ENCODE data around the gene MLF1. TPM values are rescaled to one million over a fixed set of nuclear protein-coding genes. Genes with fewer than 3 reads are reported as not detected.

The MLF1 gene
- total RNA-seq, 2 experiments from 2014 or later, result 13.7 to 14.7 TPM

- H3K4me1 Mint-ChIP-seq (ENCODE audit: low read depth), result peaks cover 15% of the 10 kb centered on the region
- POLR2A ChIA-PET, result no interaction called here
Measured at GRCh38 chr3:158652463-158652862, 81.5 kb downstream of the MLF1 start.

More at GRCh38 chr3:158652463-158652862, 81.5 kb downstream of the MLF1 start:
- Mint-ChIP-seq H3K9me3 (no peaks in the 10 kb centered on the region), H3K27ac (no peak overlapping the region), H3K27me3 (no peaks in the 10 kb centered on the region), H3K4me3 (no peak overlapping the region), H3K36me3 (ENCODE audit: low read depth) (peaks cover 84% of the 10 kb centered on the region)
- ATAC-seq (ENCODE audit: poor library complexity), result no peak
- no peaks in the 10 kb centered on the region for H3K4me1 ChIP-seq (ENCODE audit: insufficient read depth, low read length)
- H3K36me3 ChIP-seq (ENCODE audit: insufficient read depth, low read length), result peaks cover 61% of the 10 kb centered on the region
- no peak overlapping the region for H3K4me3 ChIP-seq (ENCODE audit: low read length)
- TF ChIP-seq CTCF (IDR thresholded peaks at IDR 0.05), result no peak
- intact Hi-C loops (cut with DNase I, micrococcal nuclease), result no loop called here
- no peak for DNase-seq
- CTCF ChIA-PET, result interaction anchor here (1.0 kb wide), 1 partner anchor 139 kb away, joined by 3 read pairs; no protein-coding TSS in a partner anchor
- no peaks in the 10 kb centered on the region for H3K9me3 ChIP-seq (ENCODE audit: control insufficient read depth in 1 of 2, insufficient read depth in 1 of 2, low read length in 2 of 2)
- no peaks in the 10 kb centered on the region for H3K27me3 ChIP-seq (ENCODE audit: control insufficient read depth in 1 of 2, insufficient read depth in 2 of 2, low read length in 2 of 2)
- H3K27ac ChIP-seq (ENCODE audit: low read depth in 1 of 2, low read length in 2 of 2), result no peak overlapping the region

Other genes starting within 250 kb of the MLF1 start
- 10 to 100 TPM; 27.5 to 29.4 TPM for gene GFM1, start 73.3 kb downstream of the MLF1 start, total RNA-seq
- gene LXN, start 101.5 kb downstream of the MLF1 start, total RNA-seq, result 1 to 10 TPM; 2.1 to 3.0 TPM
- gene RARRES1, start 161.3 kb downstream of the MLF1 start, total RNA-seq, result not detected
- gene MFSD1, start 230.9 kb downstream of the MLF1 start, total RNA-seq, result 1 to 10 TPM; 7.2 to 7.6 TPM